Measurements from ENCODE around the gene SRPK1.

SRPK1 gene

DNA sequence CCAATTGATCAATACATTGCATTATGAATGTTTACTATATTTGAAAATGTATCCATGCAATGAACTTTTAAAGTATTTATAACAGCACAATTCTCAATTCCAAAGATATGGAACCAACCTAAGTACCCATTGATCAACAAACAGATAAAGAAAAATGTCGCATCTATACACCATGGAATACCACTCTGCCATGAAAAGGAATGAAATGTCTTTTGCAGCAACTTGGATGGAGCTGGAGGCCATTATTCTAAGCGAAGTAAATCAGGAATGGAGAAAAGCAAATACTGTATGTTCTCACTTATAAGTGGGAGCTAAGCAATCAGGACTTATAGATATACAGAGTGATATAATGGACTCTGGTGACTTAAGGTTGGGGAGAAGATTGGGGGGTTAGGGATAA lies 22.9 kb downstream of the SRPK1 start:
- no peak for DNase-seq (ENCODE audit: low read depth)

DNA sequence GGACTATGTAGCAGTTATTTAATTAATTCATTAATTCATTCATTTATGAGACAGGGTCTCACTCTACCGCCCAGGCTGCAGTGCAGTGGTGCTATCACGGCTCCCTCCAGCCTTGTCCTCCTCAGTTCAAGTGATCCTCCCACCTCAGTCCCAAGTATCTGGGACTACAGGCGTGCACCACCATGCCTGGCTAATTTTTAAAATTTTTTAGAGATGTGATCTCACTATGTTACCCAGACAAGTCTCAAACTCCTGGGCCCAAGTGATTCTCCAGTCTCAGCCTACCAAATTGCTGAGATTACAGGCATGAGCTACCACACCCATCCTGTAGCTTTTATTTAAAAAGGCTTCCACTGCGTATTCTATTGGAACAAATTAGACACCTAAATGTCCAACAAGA lies 23.4 kb downstream of the SRPK1 start:
- no peak for DNase-seq (ENCODE audit: low read depth)

DNA sequence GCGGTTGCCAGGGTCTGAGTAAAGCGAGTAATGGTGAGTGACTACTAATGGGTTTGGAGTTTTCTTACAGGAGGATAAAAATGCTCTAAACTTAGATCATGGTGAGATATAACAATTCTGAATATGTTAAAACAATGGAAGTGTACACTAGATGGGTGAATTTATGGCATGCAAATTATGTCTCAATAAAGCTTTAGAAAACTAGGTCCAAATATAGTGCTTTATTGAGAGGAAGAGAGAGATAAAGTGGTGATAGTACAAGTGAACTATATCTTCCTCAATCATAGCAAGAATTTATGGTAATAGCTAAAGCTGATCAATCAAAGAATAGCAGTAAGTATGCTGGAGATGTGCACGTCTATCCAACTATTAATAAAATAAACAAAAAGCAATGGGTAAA lies 23.9 kb downstream of the SRPK1 start:
- DNase-seq (ENCODE audit: low read depth): no peak

DNA sequence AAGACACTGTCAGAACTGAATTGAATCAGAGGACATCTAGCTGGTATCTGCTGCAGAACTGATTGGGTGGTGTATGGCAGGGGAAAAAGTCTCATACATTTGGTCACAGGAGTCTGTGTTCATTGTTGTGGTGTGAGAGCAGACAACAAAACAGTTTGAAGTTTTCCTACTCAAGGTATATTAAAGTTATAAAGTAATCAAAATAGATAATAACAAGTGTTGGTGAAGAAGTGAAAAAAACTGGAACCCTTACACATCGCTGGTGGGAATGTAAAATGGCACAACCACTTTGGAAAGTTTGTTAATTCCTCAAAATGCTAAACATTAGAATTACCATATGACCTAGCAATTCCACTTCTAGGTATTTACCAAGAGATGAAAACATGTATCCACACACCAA lies 24.7 kb downstream of the SRPK1 start:
- no peak for DNase-seq (ENCODE audit: low read depth)

DNA sequence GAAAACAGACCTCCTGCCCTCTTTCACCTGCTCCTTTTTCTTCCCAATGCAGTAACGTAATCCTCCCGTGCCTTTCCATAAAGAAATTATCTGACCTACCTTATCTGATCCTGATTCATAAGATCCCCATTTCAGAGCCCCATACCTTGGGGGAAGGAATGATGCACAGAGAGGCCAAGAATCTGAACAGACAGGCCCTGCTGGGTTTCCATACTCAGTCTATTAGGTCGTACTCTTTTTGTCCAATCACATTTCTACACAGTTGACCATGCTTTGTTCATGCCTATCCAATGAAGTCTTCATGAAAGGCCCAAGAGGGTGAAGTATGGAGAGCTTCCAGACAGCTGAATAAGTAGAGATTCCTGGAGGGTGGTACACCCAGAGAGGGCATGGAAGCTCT lies 25.3 kb downstream of the SRPK1 start:
- no peak for DNase-seq (ENCODE audit: low read depth)

DNA sequence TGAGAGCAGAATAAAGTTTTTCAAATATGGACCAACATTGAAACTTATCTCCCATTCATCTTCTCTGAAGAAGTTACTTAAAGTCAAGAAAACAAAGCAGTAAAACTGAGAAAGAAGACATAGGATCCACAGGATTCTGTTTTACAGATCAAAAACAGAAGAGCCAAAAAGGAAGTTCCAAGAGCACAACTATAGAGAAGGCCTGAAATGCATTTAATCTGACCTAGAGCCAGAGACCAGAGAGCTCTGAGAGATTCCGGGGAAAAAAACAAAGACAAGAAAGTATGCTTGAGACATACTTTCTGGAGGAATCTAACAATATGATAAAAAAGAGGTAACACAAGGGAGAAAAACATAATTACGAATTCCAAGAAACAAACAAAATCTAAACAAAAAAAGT lies 26.1 kb downstream of the SRPK1 start:
- DNase-seq (ENCODE audit: low read depth): no peak

DNA sequence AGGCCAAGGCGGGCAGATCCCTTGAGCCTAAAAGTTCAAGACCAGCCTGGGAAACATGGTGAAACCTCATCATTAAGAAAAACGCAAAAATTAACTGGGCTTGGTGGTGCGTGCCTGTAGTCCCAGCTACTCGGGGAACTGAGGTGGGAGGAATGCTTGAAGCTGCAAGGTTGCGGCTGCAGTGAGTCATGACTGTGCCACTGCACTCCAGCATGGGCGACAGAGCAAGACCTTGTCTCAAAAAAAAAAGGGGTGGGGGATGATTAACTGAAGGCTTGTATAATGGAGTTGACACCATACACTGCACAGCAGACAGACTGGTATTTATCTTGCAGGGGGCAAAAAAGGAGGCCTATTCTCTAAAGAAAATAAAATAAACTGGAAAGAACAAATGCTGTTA lies 27.7 kb downstream of the SRPK1 start:
- no peak for DNase-seq (ENCODE audit: low read depth)

DNA sequence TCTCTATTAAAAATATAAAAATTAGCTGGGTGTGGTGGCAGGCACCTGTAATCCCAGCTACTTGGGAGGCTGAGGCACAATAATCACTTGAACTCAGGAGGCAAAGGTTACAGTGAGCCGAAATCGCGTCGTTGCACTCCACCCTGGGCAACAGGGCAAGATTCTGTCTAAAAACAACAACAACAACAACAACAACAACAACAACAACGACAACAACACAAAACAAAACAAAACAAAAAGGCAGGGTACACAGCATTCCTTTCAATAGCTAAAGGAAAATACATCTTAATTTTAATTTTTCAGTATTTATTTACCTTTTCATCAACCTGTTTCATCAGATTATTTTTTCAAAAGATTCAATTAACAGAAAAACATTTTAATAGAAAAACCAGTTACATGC lies 28.4 kb downstream of the SRPK1 start:
- no peak for DNase-seq (ENCODE audit: low read depth)

DNA sequence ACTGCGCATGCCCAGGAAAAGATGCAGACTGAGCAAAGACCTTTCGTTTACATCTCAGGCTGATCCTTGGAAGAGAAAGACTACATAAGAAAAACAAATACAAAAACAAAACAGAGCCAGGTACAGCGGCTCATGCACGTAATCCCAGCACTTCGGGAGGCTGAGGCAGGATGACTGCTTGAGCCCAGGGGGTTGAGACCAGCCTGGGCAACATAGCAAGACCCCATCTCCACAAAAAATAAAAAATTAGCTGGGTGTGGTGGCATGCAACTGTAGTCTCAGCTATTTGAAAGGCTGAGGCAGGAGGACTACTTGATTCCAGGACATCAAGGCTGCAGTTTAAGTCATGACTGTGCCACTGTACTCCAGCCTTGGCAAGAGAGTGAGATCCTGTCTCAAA lies 41.7 kb downstream of the SRPK1 start:
- DNase-seq (ENCODE audit: low read depth): no peak

DNA sequence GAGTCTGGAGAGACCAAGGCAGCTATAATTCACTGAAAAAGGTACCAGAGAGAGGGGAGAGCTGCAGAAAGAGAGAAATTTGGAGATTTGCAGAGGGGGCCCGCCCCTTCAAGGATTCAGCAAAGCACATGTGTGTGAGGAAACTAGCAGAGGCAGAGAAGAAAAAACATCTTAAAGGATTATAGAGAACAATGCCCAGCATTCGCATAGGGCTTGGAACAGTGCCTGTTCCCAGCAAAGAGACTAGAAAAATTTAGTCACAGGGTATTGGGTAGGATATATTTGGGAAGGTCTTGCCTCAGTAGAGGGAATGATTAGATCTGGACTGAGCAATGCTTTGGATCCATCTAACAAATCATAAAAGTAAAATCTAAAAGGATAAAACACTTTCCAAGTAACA lies 44.0 kb downstream of the SRPK1 start:
- DNase-seq (ENCODE audit: low read depth): no peak

DNA sequence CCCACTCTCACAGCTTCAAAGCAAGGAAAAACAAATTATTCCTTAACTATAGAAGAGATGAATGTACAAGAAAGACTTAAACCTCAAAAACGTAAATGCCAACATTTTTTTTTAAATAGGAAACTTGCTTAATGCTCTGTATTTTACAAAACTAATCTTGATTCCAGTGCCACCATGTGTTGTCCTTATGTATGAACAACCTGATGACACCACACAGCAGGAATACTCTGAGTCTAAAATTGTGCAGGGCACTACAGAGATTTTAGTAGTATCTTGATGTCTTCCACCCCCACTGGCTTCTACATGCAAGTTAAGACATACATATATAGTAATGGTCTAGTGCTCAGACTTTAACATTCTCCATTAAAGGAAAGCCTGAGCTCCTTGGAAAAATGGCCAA lies 46.2 kb downstream of the SRPK1 start:
- no peak for DNase-seq (ENCODE audit: low read depth)

DNA sequence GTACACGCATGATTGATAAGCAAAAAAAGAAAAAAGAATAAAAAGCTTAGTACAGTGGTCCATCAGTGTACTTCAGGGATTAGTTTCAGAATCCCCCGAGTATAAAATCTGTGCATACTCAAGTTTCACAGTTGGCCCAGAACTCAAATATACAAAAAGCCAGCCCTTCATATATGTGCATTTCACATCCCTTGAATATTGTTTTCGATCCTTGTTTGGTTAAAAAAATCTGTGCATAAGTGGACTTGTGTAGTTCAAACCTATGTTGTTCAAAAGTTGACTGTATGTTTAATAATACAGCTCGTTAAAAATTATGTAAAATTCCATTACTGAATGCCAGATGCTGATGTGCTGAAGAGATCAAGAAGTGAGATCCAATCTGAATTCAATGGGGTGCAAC lies 61.5 kb downstream of the SRPK1 start:
- no peak for DNase-seq (ENCODE audit: low read depth)

DNA sequence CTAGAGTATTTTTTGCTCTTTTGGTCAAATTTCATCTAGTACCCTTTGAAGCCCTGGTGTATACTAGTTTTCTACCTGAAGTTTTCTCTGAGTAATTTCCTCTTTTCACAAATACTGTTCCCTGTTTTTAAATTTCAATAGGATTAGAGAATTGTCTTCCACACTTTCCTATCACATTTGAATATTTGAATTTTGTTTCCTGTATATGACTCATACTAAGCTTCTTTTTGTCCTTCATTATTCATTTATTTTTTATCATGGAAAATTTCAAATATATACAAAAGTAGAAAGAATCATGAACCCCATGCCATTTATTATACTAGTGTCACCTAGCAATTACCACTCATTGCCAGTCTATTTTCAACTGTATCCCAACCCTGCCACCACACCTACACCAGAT lies 63.0 kb downstream of the SRPK1 start:
- no peak for DNase-seq (ENCODE audit: low read depth)

DNA sequence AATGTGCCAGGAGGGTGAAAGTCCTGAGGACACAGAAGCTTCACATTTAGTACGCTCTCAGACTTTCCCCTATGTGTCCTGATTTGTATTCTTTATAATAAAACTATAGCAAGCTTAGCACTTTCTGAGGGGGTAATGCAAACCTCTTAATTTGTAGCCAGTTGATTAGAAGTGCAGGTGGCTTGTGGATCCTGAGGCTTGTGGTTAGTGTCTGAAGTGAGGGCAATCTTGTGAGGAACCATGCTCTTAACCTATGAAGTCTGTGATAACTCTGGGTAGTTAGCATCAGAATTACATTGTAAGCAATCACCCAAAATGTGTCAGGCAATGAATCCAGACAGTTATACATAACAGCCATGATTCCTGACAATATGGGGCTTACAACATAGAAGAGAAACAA lies 64.6 kb downstream of the SRPK1 start:
- DNase-seq (ENCODE audit: low read depth): no peak

DNA sequence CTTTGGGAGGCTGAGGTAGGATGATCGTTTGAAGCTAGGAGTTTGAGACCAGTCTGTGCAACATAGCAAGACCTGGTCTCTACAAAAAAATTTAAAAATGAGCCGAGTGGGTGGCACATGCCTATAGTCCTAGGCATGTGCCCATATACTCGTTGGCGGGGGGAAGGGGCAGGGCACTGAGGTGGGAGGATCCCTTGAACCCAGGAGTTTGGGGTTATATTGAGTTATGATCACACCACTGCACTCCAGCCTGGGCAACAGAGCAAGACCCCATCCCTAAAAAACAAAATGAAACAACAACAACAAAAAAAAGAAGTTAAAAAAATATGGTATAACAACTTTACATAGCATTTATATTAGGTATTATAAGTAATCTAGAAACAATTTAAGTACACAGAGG lies 67.9 kb downstream of the SRPK1 start:
- DNase-seq (ENCODE audit: low read depth): no peak

DNA sequence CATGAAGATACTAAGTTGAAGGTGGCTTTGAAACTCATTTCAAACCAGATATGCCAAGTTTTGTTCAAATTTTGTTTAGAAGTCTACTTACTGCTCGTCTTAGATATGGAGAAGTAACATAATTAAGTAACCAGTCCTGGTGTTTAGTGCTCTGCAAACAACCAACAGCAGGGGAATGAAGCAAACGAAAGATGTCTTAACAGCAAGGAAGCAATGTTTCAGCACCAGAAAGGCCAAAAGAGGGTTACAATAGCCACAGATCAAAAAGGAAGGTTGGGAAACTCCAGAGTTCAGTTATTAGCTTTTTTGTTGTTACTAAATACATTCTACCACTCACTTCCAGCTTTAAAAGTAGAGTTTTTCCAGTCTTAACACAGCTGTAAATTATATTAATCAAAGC lies 70.7 kb downstream of the SRPK1 start:
- DNase-seq (ENCODE audit: low read depth): no peak

DNA sequence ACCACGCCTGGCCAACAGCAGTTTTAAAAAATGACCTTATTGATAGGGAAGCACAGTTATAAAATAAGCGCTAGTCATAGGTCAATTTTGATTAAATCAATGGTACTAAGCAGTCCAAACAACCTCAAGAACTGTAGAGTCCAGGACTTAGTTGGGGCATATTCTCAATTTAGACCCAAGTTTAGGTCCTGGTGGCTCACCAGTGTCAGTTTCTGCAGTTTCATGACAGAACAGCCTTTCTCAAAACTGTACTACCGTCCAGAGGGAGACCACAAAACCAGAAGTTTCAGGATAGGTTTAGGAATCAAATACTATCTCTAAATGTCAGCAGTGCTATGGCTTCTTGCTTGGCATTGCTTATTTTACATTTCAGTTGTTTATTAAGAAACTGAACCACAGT lies 76.6 kb downstream of the SRPK1 start:
- DNase-seq (ENCODE audit: low read depth): no peak

DNA sequence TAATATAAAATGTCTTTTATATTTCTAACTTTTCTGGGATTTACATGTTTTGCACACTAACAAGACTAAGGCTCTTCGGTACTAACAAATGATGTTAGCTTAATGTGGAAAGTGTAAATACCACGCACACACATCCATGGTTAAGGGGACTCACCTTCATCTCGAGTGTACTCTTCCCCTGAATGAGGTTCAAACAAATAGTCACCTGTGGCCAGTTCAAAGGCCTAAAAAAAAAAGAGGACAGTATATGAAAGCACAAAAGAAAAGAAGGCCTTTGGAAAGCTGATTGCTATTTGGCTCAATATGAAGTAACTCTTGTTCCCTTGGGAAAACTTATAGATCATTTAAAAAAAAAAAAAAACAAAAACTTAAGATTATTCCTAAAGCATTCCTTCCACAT lies 78.5 kb downstream of the SRPK1 start:
- no peak for DNase-seq (ENCODE audit: low read depth)

DNA sequence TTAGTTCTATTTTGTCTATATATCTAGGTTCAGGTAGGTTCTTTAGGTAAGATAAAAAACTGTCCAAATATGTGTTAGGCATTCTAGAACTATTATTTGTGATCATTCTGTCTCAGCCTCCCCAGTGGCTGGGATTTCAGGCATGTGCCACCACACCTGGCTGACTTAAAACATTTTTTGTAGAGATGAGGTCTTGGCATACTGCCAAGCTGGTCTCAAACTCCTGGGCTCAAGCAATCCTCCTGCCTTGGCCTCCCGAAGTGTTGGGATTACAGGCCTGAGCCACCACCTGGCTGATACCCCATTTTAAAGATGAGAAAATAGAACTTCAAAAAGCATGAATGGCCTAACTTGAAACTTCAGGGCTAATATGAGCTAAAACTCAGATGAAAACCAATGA lies 81.9 kb downstream of the SRPK1 start:
- no peak for DNase-seq (ENCODE audit: low read depth)

DNA sequence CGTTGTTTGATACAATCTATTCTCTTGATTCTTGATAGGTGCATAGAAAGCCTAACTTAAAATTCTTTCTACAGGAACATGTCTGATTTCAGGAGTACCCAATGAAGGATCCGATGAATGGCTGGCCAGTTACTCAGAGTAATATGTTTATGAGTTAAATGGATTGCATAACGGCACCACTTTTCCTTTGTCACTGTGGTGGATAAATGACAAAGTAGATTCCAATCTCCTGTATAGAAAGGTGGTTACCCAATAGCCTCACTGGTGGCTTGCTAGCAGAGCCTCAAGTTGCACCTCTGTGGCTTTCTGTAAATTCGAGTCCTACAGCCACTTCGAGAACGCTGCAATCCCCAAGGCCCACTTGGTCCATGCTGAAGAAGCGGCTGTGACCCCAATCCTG lies 87.4 kb downstream of the SRPK1 start:
- no peak for DNase-seq (ENCODE audit: low read depth)

DNA sequence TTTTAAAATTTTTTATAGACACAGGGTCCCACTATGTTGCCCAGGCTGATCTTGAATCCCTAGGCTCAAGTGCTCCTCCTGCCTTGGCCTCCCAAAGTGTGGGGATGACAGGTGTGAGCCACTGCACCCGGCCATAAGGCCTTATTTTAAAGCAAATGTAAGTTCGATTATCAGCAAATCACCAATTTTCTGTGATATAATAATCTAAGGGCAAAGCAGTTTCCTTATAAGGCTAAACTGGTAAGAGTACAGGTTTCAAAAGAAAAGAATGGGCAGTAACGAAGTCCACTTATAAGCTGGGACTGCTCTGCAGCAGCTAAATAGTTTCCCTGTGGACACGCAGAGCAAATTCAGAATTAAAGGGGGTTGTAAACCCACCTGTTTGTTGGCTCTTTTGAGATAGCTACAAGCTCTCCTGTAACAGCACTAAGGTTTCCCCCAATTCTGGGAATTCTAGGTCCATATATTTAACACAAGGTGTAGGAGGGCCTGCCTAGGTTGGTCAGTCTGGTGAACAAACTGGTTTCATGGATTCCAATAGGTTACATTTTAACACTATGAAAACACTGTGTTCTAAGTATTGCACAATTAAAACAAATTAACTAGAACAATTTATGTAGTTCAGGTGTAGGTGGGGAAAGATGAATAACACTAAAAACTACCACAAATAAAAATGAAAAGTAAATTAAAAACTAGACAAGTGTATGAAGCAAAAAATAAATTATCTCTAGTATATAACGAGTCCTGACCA lies 89.5 kb downstream of the SRPK1 start:
- no peak for DNase-seq (ENCODE audit: low read depth)

DNA sequence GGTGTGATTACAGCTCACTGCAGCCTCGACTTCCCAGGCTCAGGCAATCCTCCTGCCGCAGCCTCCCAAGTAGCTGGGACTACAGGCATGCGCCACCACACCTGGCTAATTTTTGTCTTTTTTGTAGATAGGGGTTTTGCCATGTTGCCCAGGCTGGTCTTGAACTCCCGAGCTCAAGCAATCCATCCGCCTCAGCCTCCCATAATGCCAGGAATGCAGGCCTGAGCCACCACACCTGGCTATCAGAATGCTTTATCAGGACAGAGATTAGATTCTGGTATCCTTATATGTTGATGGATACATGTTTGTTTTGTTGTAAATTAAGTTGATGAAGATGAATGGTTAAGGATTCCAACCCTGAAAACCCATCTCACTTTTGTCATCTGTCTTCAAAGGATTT lies 91.6 kb downstream of the SRPK1 start:
- no peak for DNase-seq (ENCODE audit: low read depth)

DNA sequence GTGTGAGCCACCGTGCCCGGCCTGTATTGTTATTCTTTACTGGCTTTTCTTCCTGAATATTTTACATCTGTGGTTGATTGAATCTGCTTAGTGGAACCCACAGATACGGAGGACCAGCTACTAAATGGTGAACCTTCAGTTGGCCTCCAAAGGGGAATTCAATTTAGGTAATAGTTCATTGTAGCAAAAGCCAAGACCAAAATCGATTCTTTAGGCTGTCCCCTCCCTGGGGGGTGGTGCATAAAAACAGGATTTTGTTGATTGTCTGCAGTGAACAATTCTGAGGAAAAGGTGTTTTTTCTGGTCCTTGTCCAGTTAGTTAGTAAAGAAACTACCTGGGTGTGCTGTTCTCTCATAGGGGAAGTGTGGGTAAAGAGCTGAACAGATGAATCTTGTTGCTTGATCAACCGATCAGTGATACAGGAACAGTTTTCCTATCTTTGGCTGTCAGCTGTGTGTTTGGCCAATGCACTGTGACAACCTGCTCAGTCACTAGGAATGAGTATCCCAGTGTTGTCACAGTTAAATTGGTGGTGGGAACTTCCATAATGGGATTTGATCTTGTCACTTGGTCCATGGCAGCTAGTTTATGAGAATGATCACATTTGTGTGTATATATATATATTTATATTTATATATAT lies 96.2 kb downstream of the SRPK1 start:
- no peak for DNase-seq (ENCODE audit: low read depth)

DNA sequence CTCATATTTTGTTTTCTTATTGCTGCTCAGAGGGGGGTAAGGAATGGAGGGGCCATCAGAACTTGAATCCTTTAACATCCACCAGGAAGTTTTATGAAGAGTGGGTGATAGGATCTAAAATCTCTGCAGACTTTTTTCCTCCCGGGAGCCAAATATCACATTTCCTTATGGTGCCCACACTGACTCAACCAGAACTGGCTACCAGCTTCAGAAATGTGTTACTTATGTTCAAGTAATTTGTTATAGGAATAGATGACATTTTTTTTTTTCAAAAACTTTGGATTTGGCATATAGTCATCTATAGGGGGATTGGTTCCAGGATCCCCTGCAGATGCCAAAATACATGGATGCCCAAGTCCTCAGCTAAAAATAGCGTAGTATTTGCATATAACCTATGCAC lies 97.3 kb downstream of the SRPK1 start:
- no peak for DNase-seq (ENCODE audit: low read depth)
